ENCODE measurements around the gene TRIL.

TRIL gene

GRCh38 chr7:28939844-28940544 is 18.1 kb downstream of the TRIL start:
- DNase-seq: no peak

GRCh38 chr7:28939367-28939766 is 18.8 kb downstream of the TRIL start:
- DNase-seq: no peak

DNA sequence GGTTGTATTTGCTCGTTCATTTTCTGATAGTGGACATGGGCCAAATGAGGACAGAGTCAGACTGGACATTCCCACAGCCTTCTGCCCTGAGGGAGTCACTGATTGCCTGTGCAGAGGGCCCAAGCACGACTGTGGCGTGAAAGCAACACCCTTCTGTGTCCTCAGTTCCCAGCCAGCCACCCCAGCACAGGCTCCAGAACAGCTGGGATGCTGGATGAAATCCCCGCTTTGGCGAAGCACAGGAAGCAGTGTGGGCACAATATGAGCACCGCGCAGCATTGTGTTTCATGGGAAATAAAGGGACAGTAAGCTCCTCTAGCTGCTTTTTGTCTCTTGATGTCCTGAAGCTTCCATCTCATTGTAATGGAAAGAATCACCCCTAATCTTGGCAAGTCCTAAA is 20.5 kb downstream of the TRIL start:
- DNase-seq: no peak

GRCh38 chr7:28937103-28937502 is 21.0 kb downstream of the TRIL start:
- DNase-seq: no peak

DNA sequence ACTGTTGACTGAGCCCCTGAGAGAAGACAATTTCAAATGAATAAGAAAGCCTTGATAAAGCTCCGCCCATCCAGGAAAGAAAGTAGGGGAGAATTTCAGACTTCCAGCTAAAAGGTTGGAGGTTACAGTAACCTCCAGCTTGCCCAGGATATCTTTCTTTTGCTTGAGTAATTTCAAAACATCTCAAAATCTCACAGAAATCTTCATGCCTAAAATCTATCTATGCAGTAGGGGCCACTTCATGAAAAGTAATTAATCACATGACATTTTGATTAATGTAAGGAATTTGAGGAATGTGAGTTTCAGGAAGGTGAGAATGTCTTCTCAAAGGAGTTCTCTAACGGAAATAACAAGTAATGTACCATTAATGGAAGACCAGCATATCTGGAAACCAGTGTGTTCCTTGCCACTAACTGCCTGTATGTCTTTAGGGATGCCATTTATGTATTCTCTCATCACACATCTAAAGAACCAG is 24.2 kb downstream of the TRIL start:
- no peak for DNase-seq

DNA sequence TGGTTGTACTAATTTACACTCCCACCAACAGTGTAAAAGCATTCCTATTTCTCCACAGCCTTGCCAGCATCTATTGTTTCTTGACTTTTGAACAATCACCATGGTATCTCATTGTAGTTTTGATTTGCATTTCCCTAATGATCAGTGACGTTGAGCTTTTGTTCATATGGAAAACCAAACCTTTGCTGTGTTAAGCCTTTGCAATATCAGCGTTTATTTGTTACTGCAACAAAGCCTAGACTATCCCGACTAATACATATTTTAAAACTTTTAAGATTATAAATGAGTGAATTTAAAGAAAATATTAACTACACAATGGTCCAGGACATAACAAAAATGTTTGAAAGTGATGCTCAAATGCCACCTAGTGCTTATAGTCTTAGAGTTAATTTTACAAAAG is 26.6 kb downstream of the TRIL start:
- no peak for DNase-seq

DNA sequence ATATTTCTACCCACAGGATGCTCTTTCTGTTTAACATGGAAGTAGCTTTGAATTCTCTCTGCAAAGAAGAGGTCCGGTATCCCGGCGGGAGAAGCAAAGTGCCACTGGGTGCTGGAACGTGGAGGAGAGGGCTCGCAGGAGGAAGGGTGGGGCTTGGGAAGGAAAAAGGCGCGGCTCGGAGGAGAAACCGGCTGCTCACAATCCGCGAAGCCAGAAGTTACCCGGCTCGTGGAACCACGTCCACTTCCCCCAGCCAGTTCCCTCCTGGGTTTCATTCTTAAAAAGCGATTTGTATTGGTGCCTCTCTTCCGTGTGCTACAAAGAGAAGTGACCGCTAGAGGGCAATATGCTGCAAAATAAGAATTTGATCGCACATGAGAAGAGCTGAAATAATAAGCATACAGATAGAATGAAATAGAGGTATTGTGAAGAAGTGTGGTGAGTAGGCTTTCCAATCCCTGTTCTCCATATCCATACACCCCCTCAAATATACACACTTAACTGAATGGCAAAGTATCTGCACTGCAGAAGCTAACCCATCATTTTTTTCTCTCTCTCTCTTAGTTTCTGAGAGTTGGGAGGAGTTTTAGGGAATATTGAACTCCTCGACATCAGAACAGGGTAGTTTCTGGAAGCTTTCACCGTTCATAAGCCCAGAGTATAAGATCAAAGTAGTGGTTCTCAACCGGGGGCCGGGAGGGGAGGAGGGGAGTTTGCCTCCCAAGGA is 31.1 kb downstream of the TRIL start:
- DNase-seq: peak; percentile 92

GRCh38 chr7:28922624-28923331 is 35.4 kb downstream of the TRIL start:
- peak; percentile 52 for DNase-seq

DNA sequence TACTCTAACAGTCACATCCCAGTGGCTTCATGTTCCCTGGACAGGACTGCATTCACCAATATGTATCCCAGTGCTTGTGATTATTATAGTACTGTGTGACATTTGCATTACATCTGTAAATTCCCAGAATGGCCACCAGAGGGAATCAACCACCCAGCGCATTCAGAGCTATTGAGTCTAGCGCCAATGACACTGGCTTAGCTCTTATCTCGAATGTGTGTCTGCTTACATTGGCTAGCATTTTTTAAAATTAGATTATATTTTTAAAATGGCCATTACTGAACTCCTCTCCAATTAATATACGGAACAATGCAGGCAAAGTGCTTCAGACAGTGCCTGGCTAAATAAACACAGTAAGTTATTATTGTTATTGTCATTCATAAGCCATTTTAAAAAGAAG is 36.3 kb downstream of the TRIL start:
- peak; percentile 57 for DNase-seq

GRCh38 chr7:28920424-28920823 is 37.7 kb downstream of the TRIL start:
- DNase-seq: no peak

GRCh38 chr7:28919510-28919909 is 38.6 kb downstream of the TRIL start:
- DNase-seq: no peak

DNA sequence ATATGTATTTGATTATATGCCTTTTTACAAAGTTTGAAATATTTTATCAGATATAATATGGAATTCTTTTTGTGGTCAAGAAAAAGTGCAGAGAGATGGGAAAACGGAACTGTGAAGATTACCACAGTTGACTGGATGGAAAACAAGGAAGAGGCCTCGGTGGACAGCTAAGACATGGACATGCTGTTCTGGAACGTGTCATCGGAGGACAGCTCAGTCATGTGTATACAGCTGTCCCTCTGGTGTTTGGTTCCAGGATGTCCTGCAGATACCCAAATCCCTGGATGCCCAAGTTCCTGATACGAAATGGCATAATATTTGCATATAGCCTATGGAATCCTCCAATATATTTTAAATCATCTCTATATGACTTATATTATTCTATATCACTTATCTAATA is 49.4 kb downstream of the TRIL start:
- DNase-seq: no peak

DNA sequence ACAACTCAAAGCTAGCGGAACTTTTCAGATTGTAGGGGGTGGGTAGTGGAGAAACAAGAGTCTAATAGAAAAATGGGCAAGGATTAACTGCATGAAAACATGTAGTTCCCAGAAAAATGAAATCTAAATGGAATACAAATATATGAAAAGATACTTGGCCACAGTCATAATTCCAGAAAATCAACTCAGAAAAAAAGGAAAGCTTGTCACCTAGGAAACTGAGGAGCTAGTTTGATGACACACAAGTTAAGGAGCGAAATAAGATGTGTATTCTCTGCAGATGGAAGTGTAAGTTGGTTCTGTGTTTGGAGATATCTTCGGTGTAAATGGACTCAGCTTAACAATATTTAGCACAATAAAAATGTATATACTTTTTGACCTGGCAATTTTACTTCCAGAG is 52.7 kb downstream of the TRIL start:
- no peak for DNase-seq

GRCh38 chr7:28904578-28905048 is 53.5 kb downstream of the TRIL start:
- no peak for DNase-seq

GRCh38 chr7:28903730-28904577 is 54.2 kb downstream of the TRIL start:
- no peak for DNase-seq

All from NCI-H2029 treated with DMSO at 0.1 percent for 48 hours (cell line).